ENCODE results near the gene ATP5IF1.

ATP5IF1 gene

DNA sequence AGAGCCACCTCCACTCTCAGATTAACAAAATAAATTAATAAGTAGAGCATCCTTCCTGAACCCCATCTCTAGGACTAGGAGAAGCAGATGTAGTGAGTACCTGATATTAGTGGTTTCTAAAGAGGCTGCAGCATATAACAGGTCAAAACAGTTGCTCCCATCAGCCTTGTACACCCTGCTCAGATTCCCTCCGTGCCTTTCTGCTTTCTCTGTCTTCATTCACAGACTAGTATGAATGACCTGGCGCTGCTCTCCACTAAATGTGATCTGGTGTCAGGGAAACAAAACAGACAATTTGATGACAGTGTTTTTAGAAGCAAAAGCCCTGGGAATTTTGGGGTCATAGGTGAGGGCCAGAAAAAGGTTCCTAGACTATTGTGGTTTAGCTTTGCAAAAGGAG is 31.7 kb downstream of the ATP5IF1 start:
- DNase-seq, result no peak

DNA sequence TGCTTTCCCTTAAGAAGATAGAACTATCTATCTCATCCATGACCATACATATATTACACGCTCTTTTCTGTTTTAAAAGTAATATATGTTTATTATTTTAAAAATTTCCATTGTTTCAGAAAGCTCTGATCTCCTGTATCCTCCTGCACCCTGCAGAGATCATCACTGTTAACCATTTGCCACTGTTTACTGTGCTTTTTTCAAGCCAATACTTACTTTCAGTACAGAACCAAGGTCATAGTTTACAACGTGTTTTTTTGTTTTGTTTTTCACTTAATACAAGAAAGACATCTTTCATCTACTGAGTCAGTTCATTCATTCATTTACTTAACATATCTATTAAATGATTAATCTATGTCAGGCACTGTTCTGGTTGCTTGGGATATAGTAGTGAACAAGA is 33.6 kb downstream of the ATP5IF1 start:
- DNase-seq, result no peak

DNA sequence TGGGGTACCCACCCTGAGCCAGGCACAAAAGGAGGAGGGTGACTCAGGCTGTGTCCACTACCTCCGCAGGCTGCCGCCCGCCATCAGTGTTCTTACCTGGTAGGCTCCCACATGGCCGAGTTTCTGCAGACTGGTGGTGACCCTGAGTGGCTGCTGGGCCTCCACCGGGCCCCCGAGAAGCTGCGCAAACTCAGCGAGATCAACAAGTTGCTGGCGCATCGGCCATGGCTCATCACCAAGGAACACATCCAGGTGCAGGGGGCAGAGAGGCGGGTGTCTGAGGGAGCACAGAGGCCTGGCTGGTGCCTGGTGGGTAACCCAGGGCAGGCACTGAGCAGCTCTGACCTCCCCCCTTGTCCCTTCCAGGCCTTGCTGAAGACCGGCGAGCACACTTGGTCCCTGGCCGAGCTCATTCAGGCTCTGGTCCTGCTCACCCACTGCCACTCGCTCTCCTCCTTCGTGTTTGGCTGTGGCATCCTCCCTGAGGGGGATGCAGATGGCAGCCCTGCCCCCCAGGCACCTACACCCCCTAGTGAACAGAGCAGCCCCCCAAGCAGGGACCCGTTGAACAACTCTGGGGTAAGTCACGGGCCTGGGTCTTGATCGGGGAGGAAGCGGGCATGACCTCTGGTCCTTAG is 36.4 kb downstream of the ATP5IF1 start:
- DNase-seq, result no peak

DNA sequence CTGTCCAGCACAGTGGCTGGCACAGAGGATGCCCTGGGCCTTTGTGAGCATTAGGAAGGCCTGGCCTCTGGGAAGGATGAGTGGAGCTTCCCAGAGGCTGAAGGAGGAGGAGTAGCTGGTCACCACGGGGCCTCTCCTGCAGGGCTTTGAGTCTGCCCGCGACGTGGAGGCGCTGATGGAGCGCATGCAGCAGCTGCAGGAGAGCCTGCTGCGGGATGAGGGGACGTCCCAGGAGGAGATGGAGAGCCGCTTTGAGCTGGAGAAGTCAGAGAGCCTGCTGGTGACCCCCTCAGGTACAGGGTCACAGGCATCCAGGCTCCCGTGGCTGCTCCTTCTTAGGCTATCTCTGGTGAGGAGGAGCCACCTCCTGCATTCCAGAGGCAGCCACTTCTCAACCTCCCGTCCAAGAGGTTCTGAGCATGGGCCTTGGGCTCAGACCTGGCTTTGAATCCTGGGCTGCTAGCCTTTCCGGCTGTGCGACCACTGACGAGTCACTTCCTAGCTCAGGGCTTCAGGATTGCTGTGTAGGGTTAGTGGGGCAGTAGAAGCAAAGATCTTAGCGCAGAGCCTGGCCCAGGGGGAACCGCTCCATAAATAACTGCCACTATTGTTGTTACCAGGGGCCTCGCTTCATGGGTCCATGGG is 37.4 kb downstream of the ATP5IF1 start:
- DNase-seq, result no peak

DNA sequence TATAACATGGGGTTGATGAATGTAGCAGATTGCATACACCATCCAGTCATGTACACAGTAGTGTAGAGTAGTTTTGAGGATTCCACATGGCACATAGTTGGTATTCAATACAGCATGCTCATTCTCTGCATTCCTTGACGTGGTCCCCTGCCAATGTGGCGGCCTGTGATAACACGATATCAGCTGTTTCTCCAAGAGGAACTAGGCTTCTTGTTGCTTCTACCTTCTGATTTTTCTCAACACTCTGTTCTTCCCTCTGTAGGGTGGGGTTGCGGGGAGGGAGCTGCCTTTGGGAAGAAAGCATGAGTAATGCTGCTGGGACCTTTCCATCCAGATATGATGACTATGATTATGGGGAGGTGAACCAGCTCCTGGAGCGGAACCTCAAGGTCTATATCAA is 42.8 kb downstream of the ATP5IF1 start:
- no peak for DNase-seq

DNA sequence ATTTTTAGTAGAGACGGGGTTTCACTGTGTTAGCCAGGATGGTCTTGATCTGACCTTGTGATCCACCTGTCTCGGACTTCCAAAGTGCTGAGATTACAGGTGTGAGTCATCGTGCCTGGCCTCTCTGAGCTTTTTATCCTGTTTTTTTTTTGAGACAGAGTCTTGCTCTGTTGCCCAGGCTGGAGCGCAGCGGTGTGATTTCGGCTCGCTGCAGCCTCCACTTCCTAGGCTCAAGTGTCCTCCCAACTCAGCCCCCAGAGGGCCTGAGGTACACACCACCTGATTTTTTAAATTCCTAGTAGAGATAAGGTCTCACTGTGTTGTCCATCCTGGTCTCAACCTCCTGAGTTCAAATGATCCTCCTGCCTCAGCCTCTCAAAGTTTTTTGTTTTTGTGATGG is 43.8 kb downstream of the ATP5IF1 start:
- no peak for DNase-seq

DNA sequence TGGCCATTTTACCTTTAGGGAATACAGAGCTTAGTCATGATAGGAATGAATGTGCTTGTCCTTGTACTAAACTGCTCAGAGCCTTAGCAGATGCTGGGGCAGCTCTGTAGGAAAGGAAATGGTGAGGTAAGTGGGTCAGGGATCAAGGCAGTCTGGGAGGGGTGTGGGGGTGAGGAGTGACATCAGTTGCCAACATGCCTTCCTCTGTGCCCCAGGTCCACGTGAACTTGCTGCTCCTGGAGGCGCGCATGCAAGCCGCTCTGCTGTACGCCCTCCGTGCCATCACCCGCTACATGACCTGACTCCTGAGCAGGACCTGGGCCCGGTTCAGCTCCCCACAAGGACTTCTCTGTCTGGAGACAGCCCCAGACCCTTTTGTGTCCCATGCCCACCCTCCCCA is 44.6 kb downstream of the ATP5IF1 start:
- no peak for DNase-seq

DNA sequence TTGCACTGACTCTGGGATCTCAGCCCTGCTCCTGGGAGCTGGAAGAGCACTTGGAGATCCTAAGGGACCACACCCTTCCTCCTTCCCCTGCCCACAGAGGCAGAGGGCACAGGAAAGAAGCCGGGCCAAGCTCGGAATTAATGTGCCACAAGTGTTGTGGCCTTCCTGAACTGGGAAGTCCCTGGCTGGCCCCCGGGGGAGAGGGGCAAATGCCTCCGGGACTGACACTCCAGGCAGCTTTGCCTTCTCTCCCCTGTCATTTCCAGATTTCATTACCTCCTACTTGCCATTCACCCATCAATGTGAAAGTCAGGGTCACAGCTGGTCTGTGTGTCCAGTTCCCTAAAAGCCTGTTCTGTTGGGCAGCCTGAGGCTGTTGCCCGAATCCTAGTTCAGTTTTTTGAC is 45.1 kb downstream of the ATP5IF1 start:
- DNase-seq, result no peak

DNA sequence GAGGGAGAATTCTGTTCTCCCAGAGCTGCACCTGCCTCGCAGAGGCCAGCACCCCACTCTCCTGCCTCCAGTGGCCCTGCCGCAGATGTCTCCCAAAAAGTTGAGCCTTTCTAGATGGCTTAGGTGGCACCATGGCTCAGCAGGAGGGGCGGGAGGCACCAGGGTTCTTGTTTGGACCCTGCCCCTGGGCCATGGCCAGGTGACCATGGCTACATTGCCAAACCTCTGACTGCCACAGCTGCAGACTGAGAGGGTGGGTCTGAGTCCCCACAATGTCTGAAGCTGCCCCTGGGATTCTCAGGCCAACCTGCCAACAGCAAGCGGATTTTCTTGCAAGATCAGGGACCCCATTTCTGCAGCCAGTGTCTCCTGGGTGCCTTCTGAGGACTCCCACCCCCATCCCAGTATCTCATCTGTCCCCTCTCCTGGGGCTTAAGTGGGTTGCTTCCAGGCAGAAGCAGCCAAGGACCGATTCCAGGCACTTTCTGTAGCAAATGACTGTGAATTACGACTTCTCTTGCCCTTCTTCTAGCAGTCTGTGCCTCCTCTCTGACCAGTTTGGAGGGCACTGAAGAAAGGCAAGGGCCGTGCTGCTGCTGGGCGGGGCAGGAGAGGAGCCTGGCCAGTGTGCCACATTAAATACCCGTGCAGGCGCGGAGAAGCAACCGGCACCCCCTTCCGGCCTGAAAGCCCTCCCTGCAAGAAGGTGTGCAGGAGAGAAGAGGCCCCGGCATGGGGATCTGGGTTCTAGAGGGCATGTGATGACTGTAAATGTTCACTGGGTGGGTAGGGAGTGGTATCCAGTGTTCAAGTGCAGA is 45.9 kb downstream of the ATP5IF1 start:
- DNase-seq, result no peak

DNA sequence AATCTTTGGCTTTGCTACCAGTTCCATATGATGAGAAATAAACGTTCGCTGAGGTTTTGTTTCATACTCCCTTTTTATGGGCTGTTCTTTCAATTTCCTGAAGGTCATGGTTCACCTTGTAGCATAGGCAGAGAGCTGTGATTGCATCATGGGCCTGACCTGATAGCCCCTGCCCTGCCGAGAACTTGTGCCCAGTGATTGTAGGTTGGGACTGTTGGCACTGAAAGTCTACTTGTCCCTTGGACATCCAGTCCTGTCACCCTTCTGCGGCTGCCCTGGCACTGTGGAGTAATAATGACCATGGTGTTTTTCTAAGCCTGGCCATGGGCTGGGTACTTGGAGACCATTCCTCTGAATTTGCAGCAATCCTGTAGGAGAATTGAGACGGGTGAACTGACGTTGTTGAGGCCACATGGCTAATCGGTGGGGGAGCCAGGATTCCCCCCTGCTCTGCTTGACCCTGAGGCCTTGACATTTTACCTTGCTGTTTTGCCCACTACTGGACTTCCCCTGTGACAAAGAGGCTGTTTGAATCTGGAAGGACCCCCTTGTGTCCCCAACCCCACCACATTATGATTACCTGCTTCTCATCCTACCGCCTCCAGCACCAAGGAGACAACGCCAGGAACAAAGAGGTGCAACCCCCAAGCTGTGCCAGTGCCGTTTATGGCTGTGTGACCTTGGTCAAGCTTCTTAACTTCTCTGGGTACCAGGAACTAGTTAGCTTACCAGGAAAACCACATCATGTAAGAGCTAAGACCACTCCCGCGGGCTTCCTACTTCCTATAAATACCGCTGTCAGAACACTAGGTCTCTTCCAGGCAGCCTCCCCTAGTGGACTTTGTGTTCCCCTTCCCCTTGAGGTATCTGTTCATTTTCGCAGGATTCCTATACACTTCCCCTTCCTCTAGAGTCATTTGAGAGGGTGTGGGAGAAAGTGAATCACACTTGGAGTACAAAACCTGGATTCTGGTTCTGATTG is 46.8 kb downstream of the ATP5IF1 start:
- no peak for DNase-seq

DNA sequence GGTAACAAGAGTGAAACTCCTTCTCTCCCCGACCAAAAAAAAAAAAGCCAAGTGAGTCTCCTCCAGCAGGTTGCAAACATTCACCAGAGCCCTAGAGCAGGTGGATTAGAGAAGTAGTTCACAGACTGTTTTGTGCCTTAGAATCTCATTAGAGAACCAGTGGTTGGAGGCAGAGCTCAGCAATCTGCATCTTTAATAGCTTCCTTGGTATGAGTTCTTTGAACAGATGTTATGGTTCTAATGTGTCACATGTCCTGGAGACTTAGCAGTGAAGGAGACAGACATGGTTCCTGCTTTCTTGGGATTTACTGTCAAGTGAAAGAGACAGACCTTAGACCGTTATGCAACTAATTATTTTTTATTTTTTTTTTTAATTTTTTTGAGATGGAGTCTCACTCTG is 50.2 kb downstream of the ATP5IF1 start:
- DNase-seq, result no peak
